GM21526 (cell line): ENCODE results near the gene DHRS7B.
"Not testable (repeated sequence)": the region's sequence is repeated elsewhere in the genome, so short reads cannot be mapped to it uniquely, and the experiment has no call there.

ENCODE experiments used
- ATAC-seq: cut with Tn5 transposase; IDR thresholded peaks from one replicate; pipeline ENCODE4 v1.9.1; 2021; ENCODE audit warnings: moderate library complexity; ENCODE audit not compliant: unreplicated experiment, low FRiP score

DHRS7B gene

GRCh38 chr17:21126645-21127508, at the start of gene DHRS7B:
Gene DHRS7B, plus strand, starts transcription at chr17:21126964. Its CDS starts 8 bp downstream, at chr17:21126972.
- ATAC-seq, result peak; percentile 91

- ATAC-seq, result no peak
Observed at GRCh38 chr17:21077281-21077680, 49.5 kb upstream of the DHRS7B start.

GRCh38 chr17:21078016-21078780, 48.6 kb upstream of the DHRS7B start:
- no peak for ATAC-seq

- no peak for ATAC-seq
Observed at GRCh38 chr17:21079196-21079595, 47.6 kb upstream of the DHRS7B start.

- ATAC-seq, result no peak
Observed at GRCh38 chr17:21082001-21082436, 44.7 kb upstream of the DHRS7B start.

GRCh38 chr17:21085280-21085679, 41.5 kb upstream of the DHRS7B start:
- not testable (repeated sequence) for ATAC-seq

- no peak for ATAC-seq
Observed at GRCh38 chr17:21085707-21086106, 41.1 kb upstream of the DHRS7B start.

GRCh38 chr17:21089145-21089544, 37.6 kb upstream of the DHRS7B start:
- ATAC-seq, result no peak

- ATAC-seq, result peak; percentile 55
Observed at GRCh38 chr17:21089933-21090901, 36.5 kb upstream of the DHRS7B start.

- no peak for ATAC-seq
Observed at GRCh38 chr17:21090902-21091618, 35.7 kb upstream of the DHRS7B start.

- ATAC-seq, result no peak
Observed at GRCh38 chr17:21094298-21094704, 32.5 kb upstream of the DHRS7B start.

- ATAC-seq, result no peak
Observed at GRCh38 chr17:21095735-21096134, 31.0 kb upstream of the DHRS7B start.

GRCh38 chr17:21096874-21097273, 29.9 kb upstream of the DHRS7B start:
- no peak for ATAC-seq

GRCh38 chr17:21098934-21099689, 27.7 kb upstream of the DHRS7B start:
- ATAC-seq, result peak; percentile 88

GRCh38 chr17:21100636-21101035, 26.1 kb upstream of the DHRS7B start:
- ATAC-seq, result no peak

GRCh38 chr17:21104608-21105007, 22.2 kb upstream of the DHRS7B start:
- ATAC-seq, result no peak

- no peak for ATAC-seq
Observed at GRCh38 chr17:21105064-21105894, 21.5 kb upstream of the DHRS7B start.

- ATAC-seq, result no peak
Observed at GRCh38 chr17:21106316-21106715, 20.4 kb upstream of the DHRS7B start.
